ENCODE results near the gene RBM44. TPM values are rescaled to one million over a fixed set of nuclear protein-coding genes. Genes with fewer than 3 reads are reported as not detected.

RBM44 gene
- total RNA-seq, 2 experiments from 2014 or later: 2.8 to 2.9 TPM

DNA sequence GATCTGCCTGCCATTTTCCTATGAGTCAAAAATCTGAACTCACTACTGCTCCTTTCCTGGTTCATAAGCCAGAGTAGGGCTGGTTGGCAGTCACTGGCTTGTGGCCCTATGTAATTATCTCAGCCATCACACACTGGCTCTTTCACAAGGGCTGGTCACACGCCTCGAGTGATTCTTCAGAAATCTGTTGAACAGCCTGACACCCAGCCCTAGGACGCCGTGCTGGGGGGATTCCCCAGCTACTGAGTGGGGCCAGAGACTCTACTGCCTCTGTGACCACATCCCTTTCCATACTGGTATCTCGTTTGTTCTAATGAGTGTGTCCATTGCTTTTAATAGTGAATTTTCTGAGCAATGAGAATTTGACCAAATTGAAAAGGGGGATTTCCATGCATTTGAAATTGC, 45.8 kb upstream of the RBM44 start:
- TF ChIP-seq, protein P1, sequence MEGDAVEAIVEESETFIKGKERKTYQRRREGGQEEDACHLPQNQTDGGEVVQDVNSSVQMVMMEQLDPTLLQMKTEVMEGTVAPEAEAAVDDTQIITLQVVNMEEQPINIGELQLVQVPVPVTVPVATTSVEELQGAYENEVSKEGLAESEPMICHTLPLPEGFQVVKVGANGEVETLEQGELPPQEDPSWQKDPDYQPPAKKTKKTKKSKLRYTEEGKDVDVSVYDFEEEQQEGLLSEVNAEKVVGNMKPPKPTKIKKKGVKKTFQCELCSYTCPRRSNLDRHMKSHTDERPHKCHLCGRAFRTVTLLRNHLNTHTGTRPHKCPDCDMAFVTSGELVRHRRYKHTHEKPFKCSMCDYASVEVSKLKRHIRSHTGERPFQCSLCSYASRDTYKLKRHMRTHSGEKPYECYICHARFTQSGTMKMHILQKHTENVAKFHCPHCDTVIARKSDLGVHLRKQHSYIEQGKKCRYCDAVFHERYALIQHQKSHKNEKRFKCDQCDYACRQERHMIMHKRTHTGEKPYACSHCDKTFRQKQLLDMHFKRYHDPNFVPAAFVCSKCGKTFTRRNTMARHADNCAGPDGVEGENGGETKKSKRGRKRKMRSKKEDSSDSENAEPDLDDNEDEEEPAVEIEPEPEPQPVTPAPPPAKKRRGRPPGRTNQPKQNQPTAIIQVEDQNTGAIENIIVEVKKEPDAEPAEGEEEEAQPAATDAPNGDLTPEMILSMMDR (IDR thresholded peaks at IDR 0.05): no peak
- no peaks in the 10 kb centered on the region for H3K27me3 ChIP-seq (ENCODE audit: control insufficient read depth in 1 of 2, insufficient read depth in 2 of 2, low read length in 2 of 2)
- H3K36me3 Mint-ChIP-seq (ENCODE audit: low read depth): peaks cover 99% of the 10 kb centered on the region
- H3K4me1 ChIP-seq (ENCODE audit: insufficient read depth, low read length): peaks cover 6% of the 10 kb centered on the region
- H3K36me3 ChIP-seq (ENCODE audit: insufficient read depth, low read length): peaks cover 96% of the 10 kb centered on the region
- H3K9me3 ChIP-seq (ENCODE audit: control insufficient read depth in 1 of 2, insufficient read depth in 1 of 2, low read length in 2 of 2): no peaks in the 10 kb centered on the region
- ATAC-seq (ENCODE audit: poor library complexity): peak; percentile 39
- intact Hi-C loops (cut with DNase I, micrococcal nuclease): no loop called here
- CTCF ChIA-PET: no interaction called here
- H3K4me1 Mint-ChIP-seq (ENCODE audit: low read depth): peaks cover 18% of the 10 kb centered on the region
- H3K4me3 Mint-ChIP-seq: no peak overlapping the region
- H3K27me3 Mint-ChIP-seq: no peaks in the 10 kb centered on the region
- POLR2A ChIA-PET: no interaction called here
- H3K9me3 Mint-ChIP-seq: no peaks in the 10 kb centered on the region
- no peak overlapping the region for H3K4me3 ChIP-seq (ENCODE audit: low read length)
- no peak overlapping the region for H3K27ac ChIP-seq (ENCODE audit: low read depth in 1 of 2, low read length in 2 of 2)
- DNase-seq: peak in 3 of 14 experiments; percentile 25 to 65 (median 55)
- peak overlapping the region; percentile 22 for H3K27ac Mint-ChIP-seq

DNA sequence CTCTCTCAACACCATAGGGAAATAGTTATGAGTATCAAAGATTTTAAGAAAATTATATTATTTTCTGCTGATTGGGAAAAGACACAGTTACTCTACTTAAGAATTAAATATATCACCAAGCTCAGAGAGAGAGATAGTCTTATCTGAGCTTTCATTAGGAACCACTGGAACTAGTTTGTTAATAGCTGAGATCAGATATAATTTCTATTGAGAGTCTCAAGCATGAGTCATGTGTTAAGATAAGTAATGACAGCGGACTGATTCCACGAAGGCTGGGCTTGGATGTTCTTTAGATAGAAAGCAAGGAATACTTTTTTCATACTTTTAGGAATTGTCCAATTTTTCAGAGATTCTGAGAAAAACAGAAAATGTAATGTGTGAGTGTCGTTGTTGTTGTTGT, 44.4 kb upstream of the RBM44 start:
- Histone ChIP-seq H3K36me3 (ENCODE audit: insufficient read depth, low read length) (peaks cover 95% of the 10 kb centered on the region), H3K4me3 (ENCODE audit: low read length) (no peak overlapping the region), H3K4me1 (ENCODE audit: insufficient read depth, low read length) (peaks cover 6% of the 10 kb centered on the region), H3K27me3 (ENCODE audit: control insufficient read depth in 1 of 2, insufficient read depth in 2 of 2, low read length in 2 of 2) (no peaks in the 10 kb centered on the region), H3K27ac (ENCODE audit: low read depth in 1 of 2, low read length in 2 of 2) (no peak overlapping the region), H3K9me3 (ENCODE audit: control insufficient read depth in 1 of 2, insufficient read depth in 1 of 2, low read length in 2 of 2) (no peaks in the 10 kb centered on the region)
- Mint-ChIP-seq H3K27me3 (no peaks in the 10 kb centered on the region), H3K9me3 (no peaks in the 10 kb centered on the region), H3K4me1 (ENCODE audit: low read depth) (peaks cover 18% of the 10 kb centered on the region), H3K36me3 (ENCODE audit: low read depth) (peaks cover 99% of the 10 kb centered on the region), H3K4me3 (no peak overlapping the region), H3K27ac (no peak overlapping the region)
- DNase-seq: no peak
- intact Hi-C loops (cut with DNase I, micrococcal nuclease): no loop called here
- TF ChIP-seq, protein P1 (IDR thresholded peaks at IDR 0.05): no peak
- ATAC-seq (ENCODE audit: poor library complexity): no peak
- CTCF ChIA-PET: interaction anchor here (1.5 to 2.6 kb wide), 2 partner anchors 9 to 82 kb away, joined by 4 to 15 read pairs; no protein-coding TSS in a partner anchor
- POLR2A ChIA-PET: interaction anchor here (0.6 kb wide), 1 partner anchor 27 kb away, joined by 3 read pairs; no protein-coding TSS in a partner anchor

DNA sequence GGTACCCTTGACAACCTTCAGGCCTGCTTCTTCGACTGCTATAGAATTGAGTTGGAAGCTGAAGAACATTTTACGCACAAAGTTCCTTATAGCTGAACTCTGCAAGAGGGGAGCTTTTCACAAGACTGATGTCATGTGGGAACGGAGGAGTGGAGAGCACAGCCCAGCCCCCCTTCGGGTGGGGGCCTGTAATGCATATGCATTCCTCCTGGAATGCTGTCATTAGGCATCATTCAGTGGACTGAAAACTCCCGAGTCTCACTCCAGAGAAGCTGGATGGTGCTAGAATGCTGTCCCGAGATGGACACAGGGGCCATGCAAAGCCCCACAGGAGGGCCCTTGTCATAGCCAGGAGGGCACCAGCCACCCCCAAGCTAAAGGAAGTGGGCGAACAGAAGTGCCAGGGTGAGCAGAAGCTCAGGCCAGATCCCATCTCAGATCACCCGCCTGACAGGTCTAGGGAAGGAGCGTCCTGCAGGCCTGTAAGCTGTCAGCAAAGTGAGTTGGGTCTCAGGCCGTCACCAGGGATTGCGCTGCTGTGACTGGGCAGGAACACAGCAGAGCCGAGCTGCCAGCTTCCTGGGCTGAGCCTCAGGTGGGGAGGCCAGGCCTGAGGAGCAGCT, 43.8 kb upstream of the RBM44 start:
- Mint-ChIP-seq H3K9me3 (no peaks in the 10 kb centered on the region), H3K4me1 (ENCODE audit: low read depth) (peaks cover 15% of the 10 kb centered on the region), H3K27me3 (no peaks in the 10 kb centered on the region), H3K36me3 (ENCODE audit: low read depth) (peaks cover 99% of the 10 kb centered on the region), H3K27ac (no peak overlapping the region), H3K4me3 (no peak overlapping the region)
- intact Hi-C loops (cut with DNase I, micrococcal nuclease): no loop called here
- Histone ChIP-seq H3K27ac (ENCODE audit: low read depth in 1 of 2, low read length in 2 of 2) (no peak overlapping the region), H3K4me3 (ENCODE audit: low read length) (no peak overlapping the region), H3K27me3 (ENCODE audit: control insufficient read depth in 1 of 2, insufficient read depth in 2 of 2, low read length in 2 of 2) (no peaks in the 10 kb centered on the region), H3K9me3 (ENCODE audit: control insufficient read depth in 1 of 2, insufficient read depth in 1 of 2, low read length in 2 of 2) (no peaks in the 10 kb centered on the region), H3K36me3 (ENCODE audit: insufficient read depth, low read length) (peaks cover 95% of the 10 kb centered on the region), H3K4me1 (ENCODE audit: insufficient read depth, low read length) (peaks cover 6% of the 10 kb centered on the region)
- TF ChIP-seq, protein P1 (IDR thresholded peaks at IDR 0.05): no peak
- POLR2A ChIA-PET: no interaction called here
- DNase-seq: no peak
- ATAC-seq (ENCODE audit: poor library complexity): no peak
- CTCF ChIA-PET: interaction anchor here (1.5 to 2.6 kb wide), 2 partner anchors 10 to 82 kb away, joined by 4 to 15 read pairs; no protein-coding TSS in a partner anchor
